Osteocyte (in vitro differentiated cells): ENCODE results near the gene GTF2A1. TPM values are rescaled to one million over a fixed set of nuclear protein-coding genes. Genes with fewer than 3 reads are reported as not detected.

ENCODE experiments used
- DNase-seq: peaks from one replicate; pipeline ENCODE4 v3.0.0; 2021; ENCODE audit warnings: mixed read lengths; ENCODE audit not compliant: unreplicated experiment; ENCODE audit errors: extremely low spot score
- H3K27ac Mint-ChIP-seq: one replicate; pipeline ENCODE4 v1.8.0; 2021; ENCODE audit warnings: mild to moderate bottlenecking, mixed read lengths; ENCODE audit not compliant: unreplicated experiment
- H3K27me3 Mint-ChIP-seq: one replicate; pipeline ENCODE4 v1.8.0; 2021; ENCODE audit warnings: mixed read lengths; ENCODE audit not compliant: unreplicated experiment
- H3K36me3 Mint-ChIP-seq: one replicate; pipeline ENCODE4 v1.8.0; 2021; ENCODE audit warnings: mixed read lengths; ENCODE audit not compliant: unreplicated experiment
- H3K4me1 Mint-ChIP-seq: one replicate; pipeline ENCODE4 v1.8.0; 2021; ENCODE audit warnings: mixed read lengths; ENCODE audit not compliant: unreplicated experiment
- H3K4me3 Mint-ChIP-seq: one replicate; pipeline ENCODE4 v1.8.0; 2021; ENCODE audit warnings: mild to moderate bottlenecking, moderate library complexity, mixed read lengths; ENCODE audit not compliant: unreplicated experiment
- H3K9me3 Mint-ChIP-seq: one replicate; pipeline ENCODE4 v1.8.0; 2021; ENCODE audit warnings: mixed read lengths; ENCODE audit not compliant: unreplicated experiment
- total RNA-seq: library from RNA; stranded (reverse); gene quantifications from 2 replicates; pipeline ENCODE4 v1.2.1, GENCODE V29; 2021
- TF ChIP-seq, protein P1 (sequence below): fragments of 200-600 bp; sonication (generic); IDR thresholded peaks from 2 replicates; pipeline ENCODE4 v1.5.0; 2021; ENCODE audit warnings: antibody characterized with exemption, mild to moderate bottlenecking, moderate library complexity

Gene GTF2A1
- total RNA-seq, 1 donor from 2014 or later, result 40.8 TPM

DNA sequence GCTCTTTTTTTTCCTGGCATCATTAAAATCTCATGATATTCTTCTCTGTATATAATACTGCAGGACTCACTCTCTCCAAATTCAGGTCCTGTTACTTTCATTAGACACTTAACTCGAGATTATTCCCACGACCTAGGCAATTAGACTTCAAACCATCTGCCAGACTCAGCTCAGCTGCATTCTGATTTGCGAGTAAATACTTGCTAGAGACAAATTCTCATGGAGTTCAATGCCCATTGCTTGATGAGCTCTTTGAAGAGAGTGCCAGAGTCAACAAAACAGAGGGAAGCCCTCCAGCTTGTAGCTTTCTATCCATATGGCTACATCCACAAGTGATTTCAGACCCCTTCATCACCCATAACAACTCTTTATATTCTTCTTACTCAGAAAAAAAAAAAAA lies 88.3 kb downstream of the GTF2A1 start:
- TF ChIP-seq, protein P1, sequence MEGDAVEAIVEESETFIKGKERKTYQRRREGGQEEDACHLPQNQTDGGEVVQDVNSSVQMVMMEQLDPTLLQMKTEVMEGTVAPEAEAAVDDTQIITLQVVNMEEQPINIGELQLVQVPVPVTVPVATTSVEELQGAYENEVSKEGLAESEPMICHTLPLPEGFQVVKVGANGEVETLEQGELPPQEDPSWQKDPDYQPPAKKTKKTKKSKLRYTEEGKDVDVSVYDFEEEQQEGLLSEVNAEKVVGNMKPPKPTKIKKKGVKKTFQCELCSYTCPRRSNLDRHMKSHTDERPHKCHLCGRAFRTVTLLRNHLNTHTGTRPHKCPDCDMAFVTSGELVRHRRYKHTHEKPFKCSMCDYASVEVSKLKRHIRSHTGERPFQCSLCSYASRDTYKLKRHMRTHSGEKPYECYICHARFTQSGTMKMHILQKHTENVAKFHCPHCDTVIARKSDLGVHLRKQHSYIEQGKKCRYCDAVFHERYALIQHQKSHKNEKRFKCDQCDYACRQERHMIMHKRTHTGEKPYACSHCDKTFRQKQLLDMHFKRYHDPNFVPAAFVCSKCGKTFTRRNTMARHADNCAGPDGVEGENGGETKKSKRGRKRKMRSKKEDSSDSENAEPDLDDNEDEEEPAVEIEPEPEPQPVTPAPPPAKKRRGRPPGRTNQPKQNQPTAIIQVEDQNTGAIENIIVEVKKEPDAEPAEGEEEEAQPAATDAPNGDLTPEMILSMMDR, result no peak
- no peaks in the 10 kb centered on the region for H3K9me3 Mint-ChIP-seq
- no peaks in the 10 kb centered on the region for H3K36me3 Mint-ChIP-seq
- no peak overlapping the region for H3K27ac Mint-ChIP-seq
- H3K27me3 Mint-ChIP-seq, result no peaks in the 10 kb centered on the region
- DNase-seq, result no peak
- no peak overlapping the region for H3K4me3 Mint-ChIP-seq
- H3K4me1 Mint-ChIP-seq, result no peaks in the 10 kb centered on the region

DNA sequence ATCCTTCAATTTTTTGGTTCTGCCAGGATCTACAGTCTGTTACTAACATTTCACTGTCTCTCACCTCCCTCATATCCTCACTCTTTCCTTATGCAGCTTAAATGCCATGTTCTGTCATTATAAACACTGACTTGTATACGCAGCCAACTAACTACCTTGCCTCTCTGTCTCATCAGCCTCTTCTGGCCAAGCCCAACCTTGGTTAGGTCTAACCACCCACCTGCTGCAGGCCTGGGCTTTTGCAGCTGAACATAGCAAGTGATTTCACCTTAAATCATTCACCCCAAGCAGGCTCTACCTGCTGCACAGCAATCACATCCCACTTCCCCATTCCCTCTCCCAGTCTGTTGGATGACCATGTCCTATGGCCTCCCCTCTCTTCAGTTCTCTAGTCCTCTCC lies 91.5 kb downstream of the GTF2A1 start:
- Mint-ChIP-seq H3K4me3 (no peak overlapping the region), H3K9me3 (no peaks in the 10 kb centered on the region), H3K36me3 (no peaks in the 10 kb centered on the region), H3K4me1 (no peaks in the 10 kb centered on the region), H3K27ac (no peak overlapping the region), H3K27me3 (peaks cover 2% of the 10 kb centered on the region)
- TF ChIP-seq, protein P1, result no peak
- no peak for DNase-seq

DNA sequence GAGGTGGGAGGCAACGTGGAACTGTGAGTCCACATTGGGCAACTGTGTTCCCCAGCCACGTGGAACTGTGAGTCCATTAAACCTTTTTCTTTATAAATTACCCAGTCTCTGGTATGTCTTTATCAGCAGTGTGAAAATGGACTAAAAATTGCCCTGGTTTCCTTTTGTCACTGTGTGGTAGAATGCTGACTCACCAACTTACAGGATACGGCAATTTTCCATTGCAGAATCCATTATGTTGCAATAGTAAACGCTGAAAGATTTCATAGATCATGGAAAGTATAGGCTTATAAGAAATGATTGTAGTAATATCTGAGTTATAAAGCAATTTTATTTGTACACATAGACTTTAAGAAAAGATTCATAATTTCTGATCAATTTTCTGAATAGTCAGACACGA lies 93.0 kb downstream of the GTF2A1 start:
- Mint-ChIP-seq H3K27ac (no peak overlapping the region), H3K36me3 (no peaks in the 10 kb centered on the region), H3K27me3 (peaks cover 2% of the 10 kb centered on the region), H3K4me3 (no peak overlapping the region), H3K4me1 (no peaks in the 10 kb centered on the region), H3K9me3 (no peaks in the 10 kb centered on the region)
- TF ChIP-seq, protein P1, result no peak
- no peak for DNase-seq

DNA sequence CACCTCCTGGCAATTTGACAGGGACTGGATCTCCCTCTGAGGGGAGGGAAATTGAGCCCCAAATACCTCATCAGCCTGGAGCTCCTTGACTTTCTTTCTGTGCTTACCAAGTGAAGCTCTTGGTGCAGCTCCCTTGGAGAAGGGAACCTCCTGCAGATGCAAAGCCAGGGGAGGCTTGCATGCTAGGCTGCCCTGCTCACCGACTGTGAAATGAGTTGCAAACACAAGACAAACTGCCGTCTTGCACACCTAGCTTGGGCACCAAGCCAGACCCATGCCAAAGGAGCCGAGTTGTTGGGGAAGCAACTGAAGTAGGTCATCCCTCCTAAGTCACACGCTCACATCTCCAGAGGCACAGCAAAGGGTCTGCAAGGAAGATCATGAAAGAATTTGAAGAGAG lies 95.2 kb downstream of the GTF2A1 start:
- no peak for DNase-seq
- Mint-ChIP-seq H3K27me3 (peaks cover 2% of the 10 kb centered on the region), H3K27ac (no peak overlapping the region), H3K36me3 (no peaks in the 10 kb centered on the region), H3K9me3 (no peaks in the 10 kb centered on the region), H3K4me1 (no peaks in the 10 kb centered on the region), H3K4me3 (no peak overlapping the region)
- TF ChIP-seq, protein P1, result no peak

Other genes with a start within 250 kb of the GTF2A1 start
- not detected in 2 replicates for gene STON2, start 179.4 kb upstream of the GTF2A1 start, total RNA-seq